Spleen (tissue), 11 donors: ENCODE data around the gene SDK1. TPM values are rescaled to one million over a fixed set of nuclear protein-coding genes. Genes with fewer than 3 reads are reported as not detected.

Experiments
- DNase-seq: peaks from one replicate; pipeline ENCODE4 v3.0.0-alpha.2; 2020
- H3K27ac ChIP-seq, 8 donors: fragments of 200-600 bp; sonication (generic) in 7 of 8; 1 replicate in 4 of 8; 2 replicates in 4 of 8; pipeline versions ENCODE4 v1.5.0 to v1.8.0; 2016 to 2021; ENCODE audit warnings: inconsistent platforms in 4 of 8, mild to moderate bottlenecking in 4 of 8, moderate library complexity in 1 of 8
- H3K27me3 ChIP-seq, 7 donors: fragments of 200-600 bp; sonication (generic) in 6 of 7; replicated peaks in 1 of 7; 1 replicate in 4 of 7; 2 replicates in 3 of 7; pipeline versions ENCODE4 v1.5.0 to v1.8.0; 2016 to 2021; ENCODE audit warnings: inconsistent platforms in 3 of 7, mild to moderate bottlenecking in 1 of 7
- H3K36me3 ChIP-seq, 6 donors: fragments of 200-600 bp; sonication (generic) in 5 of 6; 1 replicate in 4 of 6; 2 replicates in 2 of 6; pipeline versions ENCODE4 v1.5.0 to v1.8.0; 2016 to 2021; ENCODE audit warnings: inconsistent platforms in 2 of 6
- H3K4me1 ChIP-seq, 6 donors: fragments of 200-600 bp; sonication (generic) in 5 of 6; 1 replicate in 3 of 6; 2 replicates in 3 of 6; pipeline versions ENCODE4 v1.5.0 to v1.8.0; 2016 to 2021; ENCODE audit warnings: inconsistent platforms in 3 of 6
- H3K4me3 ChIP-seq, 8 donors: fragments of 200-600 bp; sonication (generic) in 7 of 8; 1 replicate in 4 of 8; 2 replicates in 4 of 8; pipeline versions ENCODE4 v1.5.0 to v1.8.0; 2016 to 2021; ENCODE audit warnings: inconsistent platforms in 4 of 8, mild to moderate bottlenecking in 4 of 8, moderate library complexity in 2 of 8
- H3K9me3 ChIP-seq, 8 donors: fragments of 200-600 bp; sonication (generic) in 7 of 8; 1 replicate in 4 of 8; 2 replicates in 4 of 8; pipeline versions ENCODE4 v1.5.0 to v1.8.0; 2016 to 2021; ENCODE audit warnings: inconsistent platforms in 4 of 8
- CTCF ChIP-seq, 11 experiments: fragments of 200-600 bp in 7 of 11; fragments of 450-650 bp in 4 of 11; sonication (generic) in 4 of 11; IDR thresholded peaks in 8 of 11; conservative IDR thresholded peaks in 3 of 11; 1 replicate in 7 of 11; 2 replicates in 4 of 11; pipeline versions ENCODE4 v1.4.0 to v1.8.0; 2016 to 2021; ENCODE audit warnings: antibody characterized with exemption in 11 of 11, inconsistent platforms in 4 of 11, mild to moderate bottlenecking in 1 of 11
- POLR2A ChIP-seq, 3 donors: fragments of 450-650 bp; IDR thresholded peaks; one replicate each; pipeline ENCODE4 v1.5.1; 2017; ENCODE audit warnings: antibody characterized with exemption in 3 of 3, mild to moderate bottlenecking in 1 of 3
- POLR2AphosphoS5 ChIP-seq, 3 donors: sonication (generic); formaldehyde crosslinking; IDR thresholded peaks; one replicate each; pipeline ENCODE4 v1.5.1; 2017; ENCODE audit warnings: antibody characterized with exemption in 3 of 3
- WGBS, 5 donors: extraction: QIAGEN DNeasy Blood & Tissue Kit in 3 of 5; methylation state at CpG; one replicate each; pipeline versions ENCODE4 v1.1.5 to v1.1.7; 2013 to 2018; 5-methylcytosine and 5-hydroxymethylcytosine counted together
- intact Hi-C: fragments of 100-400 bp; cut with DNase I; formaldehyde crosslinking; loops from one replicate; pipeline ENCODE4 v1.15.0; 2023; ENCODE audit warnings: low total_unique reads
- polyA plus RNA-seq, 3 donors: library from polyadenylated mRNA; stranded (reverse); fragments of 200-250 nt; gene quantifications; one replicate each; pipeline ENCODE4 v1.2.1, GENCODE V29; 2013
- total RNA-seq, 7 donors: library from RNA; depleted of rRNA in 3 of 7; stranded (reverse); fragments of >200 nt in 3 of 7; fragmentation: NEBNext Ultra II Directional in 4 of 7; extraction: Animal tissue kit (Norgen Biotek cat#: 25700) in 4 of 7; gene quantifications; one replicate each; pipeline versions ENCODE4 v1.1.0 to v1.2.1, GENCODE V29; 2016 to 2021
- donor health status: healthy with polysubstance abuse.
- donor health status: DM: no; HTN: no; CAD: no; lungs with moderate emphysema.
- donor health status: DM: no; HTN: no; CAD: no.
- donor health status: Bipolar disorder and iron deficiency.
- donor health status: healthy.
- donor health status: DM: no; HTN: no; CAD: no.
- donor health status: DM: yes; HTN: yes; CAD: no.

The SDK1 gene
- total and polyA plus RNA-seq, 10 donors: 3.2 to 54.1 (median 35.1) TPM

DNA sequence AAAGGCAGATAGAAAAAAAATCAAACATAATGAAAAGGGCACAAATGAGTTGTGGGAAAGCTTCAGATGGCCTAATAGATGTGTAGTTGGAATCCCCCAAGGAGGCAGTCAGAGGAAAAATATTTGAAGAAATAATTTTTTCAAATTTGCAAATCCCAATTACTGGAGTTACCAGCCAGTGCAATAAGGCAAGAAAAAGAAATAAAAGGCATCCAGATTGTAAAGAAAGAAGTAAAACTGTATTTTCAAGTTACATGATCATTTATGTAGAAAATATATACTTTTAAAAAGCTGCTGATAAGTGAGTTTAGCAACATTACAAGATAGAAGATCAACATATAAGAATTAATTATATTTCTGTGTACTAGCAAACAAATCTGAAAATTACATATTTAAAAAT, 329.0 kb downstream of the SDK1 start:
- intact Hi-C loops: no loop called here
- no peak for DNase-seq
- TF ChIP-seq CTCF (IDR thresholded peaks at IDR 0.05 in 8 of 11, conservative IDR thresholded peaks at IDR 0.05 in 3 of 11): no peak
- TF ChIP-seq POLR2AphosphoS5 (IDR thresholded peaks at IDR 0.05): no peak
- TF ChIP-seq POLR2A (IDR thresholded peaks at IDR 0.05): no peak
- no peaks in the 10 kb centered on the region for H3K4me1 ChIP-seq
- H3K36me3 ChIP-seq: no peaks in the 10 kb centered on the region
- H3K4me3 ChIP-seq: no peak overlapping the region
- H3K27me3 ChIP-seq: no peaks in the 10 kb centered on the region
- H3K27ac ChIP-seq: no peak overlapping the region
- H3K9me3 ChIP-seq: peaks cover 0 to 31% (median 22%) of the 10 kb centered on the region in 8 donors

DNA sequence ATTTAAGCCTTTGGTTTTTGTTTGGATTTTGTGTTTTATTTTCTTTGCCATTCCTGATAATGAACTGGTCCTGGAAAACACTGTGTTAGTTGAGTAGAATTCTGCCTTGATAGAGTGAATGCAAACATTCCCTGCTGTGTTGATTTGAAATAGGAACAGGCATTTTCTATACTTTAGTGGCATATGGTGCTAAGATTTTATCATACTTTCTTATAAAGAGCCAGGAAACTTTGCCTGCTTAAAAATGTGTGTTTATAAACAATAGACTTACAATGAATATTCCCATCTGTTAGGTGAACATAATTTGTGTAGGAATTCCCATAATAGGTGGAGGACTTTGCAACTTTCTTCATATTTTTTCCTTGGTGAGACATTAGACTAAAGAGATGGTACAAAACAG, 333.3 kb downstream of the SDK1 start:
- H3K9me3 ChIP-seq: peaks cover 0 to 22% (median 19%) of the 10 kb centered on the region in 8 donors
- TF ChIP-seq POLR2AphosphoS5 (IDR thresholded peaks at IDR 0.05): no peak
- no peak for TF ChIP-seq CTCF (IDR thresholded peaks at IDR 0.05 in 8 of 11, conservative IDR thresholded peaks at IDR 0.05 in 3 of 11)
- TF ChIP-seq POLR2A (IDR thresholded peaks at IDR 0.05): no peak
- H3K4me3 ChIP-seq: no peak overlapping the region
- no peak for DNase-seq
- no peak overlapping the region for H3K27ac ChIP-seq
- no peaks in the 10 kb centered on the region for H3K4me1 ChIP-seq
- peaks cover 0 to 4% (median 0%) of the 10 kb centered on the region in 6 donors for H3K36me3 ChIP-seq
- no peaks in the 10 kb centered on the region for H3K27me3 ChIP-seq
- intact Hi-C loops: no loop called here

DNA sequence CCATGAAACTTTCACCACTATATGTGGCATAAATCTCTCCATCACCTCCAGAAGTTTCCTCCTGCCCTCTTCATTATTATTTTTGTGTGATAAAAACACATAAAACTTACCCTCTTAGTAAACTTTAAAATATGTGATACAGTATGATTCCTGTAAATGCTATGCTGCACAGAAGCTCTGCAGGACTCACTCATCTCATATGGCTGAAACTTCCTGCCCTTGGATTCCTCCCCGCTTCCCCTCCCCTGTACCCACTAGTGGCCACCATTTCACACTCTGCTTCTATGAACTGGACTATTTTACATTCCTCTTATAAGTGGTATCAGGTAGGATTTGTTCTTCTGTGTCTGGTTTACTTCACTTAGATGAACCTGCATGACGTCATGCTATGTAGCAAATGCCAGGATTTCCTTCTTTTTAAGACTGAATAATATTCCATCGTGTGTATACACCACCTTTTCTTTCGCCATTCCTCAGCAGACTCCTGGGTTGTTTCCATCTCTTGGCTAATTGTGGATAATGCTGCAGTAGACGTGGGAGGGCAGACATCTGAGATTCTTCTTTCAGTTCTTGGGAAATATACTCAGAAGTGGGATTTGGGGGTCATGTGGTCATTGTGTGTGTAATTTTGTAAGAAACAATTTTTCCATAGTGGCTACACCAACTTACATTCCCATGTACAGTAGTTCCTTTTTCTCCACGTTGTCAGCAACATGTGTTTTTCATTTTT, 335.2 kb downstream of the SDK1 start:
- no peaks in the 10 kb centered on the region for H3K4me1 ChIP-seq
- intact Hi-C loops: no loop called here
- no peak for DNase-seq
- WGBS, 5 donors: 83 to 86% (median 85%) methylated on average over 6 of the region's 6 CpGs
- no peak overlapping the region for H3K27ac ChIP-seq
- peaks cover 0 to 5% (median 0%) of the 10 kb centered on the region in 6 donors for H3K36me3 ChIP-seq
- no peak for TF ChIP-seq POLR2AphosphoS5 (IDR thresholded peaks at IDR 0.05)
- TF ChIP-seq POLR2A (IDR thresholded peaks at IDR 0.05): no peak
- TF ChIP-seq CTCF (IDR thresholded peaks at IDR 0.05 in 8 of 11, conservative IDR thresholded peaks at IDR 0.05 in 3 of 11): no peak
- no peak overlapping the region for H3K4me3 ChIP-seq
- no peaks in the 10 kb centered on the region for H3K27me3 ChIP-seq
- H3K9me3 ChIP-seq: peaks cover 0 to 3% (median under 1%) of the 10 kb centered on the region in 8 donors

DNA sequence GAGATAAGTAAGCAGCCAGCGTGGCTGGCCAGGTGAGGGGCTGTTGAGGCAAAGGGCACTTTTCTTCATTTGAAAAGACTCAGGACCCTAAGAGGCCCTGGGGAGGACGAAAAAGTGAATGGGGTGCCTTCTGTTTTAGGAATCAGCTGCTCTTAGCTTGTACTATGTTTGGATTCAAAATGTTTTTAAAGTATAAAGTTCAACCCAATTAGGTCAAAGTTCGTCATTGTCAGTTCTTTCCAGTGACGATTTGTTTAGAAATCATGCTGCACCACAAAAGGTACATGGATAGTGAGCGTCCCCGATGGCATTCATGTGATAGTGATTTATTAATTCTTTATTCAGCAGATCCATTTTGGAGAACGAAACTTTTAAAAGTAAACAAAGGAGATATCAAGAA, 338.2 kb downstream of the SDK1 start:
- intact Hi-C loops: no loop called here
- WGBS, 5 donors: 63 to 77% (median 75%) methylated on average over 7 of the region's 7 CpGs
- no peak overlapping the region for H3K27ac ChIP-seq
- H3K36me3 ChIP-seq: peaks cover 0 to 26% (median 0%) of the 10 kb centered on the region in 6 donors
- no peak for TF ChIP-seq POLR2A (IDR thresholded peaks at IDR 0.05)
- no peak for TF ChIP-seq CTCF (IDR thresholded peaks at IDR 0.05 in 8 of 11, conservative IDR thresholded peaks at IDR 0.05 in 3 of 11)
- TF ChIP-seq POLR2AphosphoS5 (IDR thresholded peaks at IDR 0.05): no peak
- no peaks in the 10 kb centered on the region for H3K9me3 ChIP-seq
- H3K27me3 ChIP-seq: no peaks in the 10 kb centered on the region
- no peak for DNase-seq
- H3K4me1 ChIP-seq: no peaks in the 10 kb centered on the region
- no peak overlapping the region for H3K4me3 ChIP-seq
